ENCODE results near the gene TBC1D14.
"Not testable (repeated sequence)": the region's sequence is repeated elsewhere in the genome, so short reads cannot be mapped to it uniquely, and the experiment has no call there.

TBC1D14 gene

GRCh38 chr4:6910340-6910959 lies 824 bp downstream of the TBC1D14 start:
- DNase-seq (ENCODE audit: low spot score): no peak

GRCh38 chr4:6910960-6911874 lies 1.6 kb downstream of the TBC1D14 start:
- DNase-seq (ENCODE audit: low spot score): no peak

DNA sequence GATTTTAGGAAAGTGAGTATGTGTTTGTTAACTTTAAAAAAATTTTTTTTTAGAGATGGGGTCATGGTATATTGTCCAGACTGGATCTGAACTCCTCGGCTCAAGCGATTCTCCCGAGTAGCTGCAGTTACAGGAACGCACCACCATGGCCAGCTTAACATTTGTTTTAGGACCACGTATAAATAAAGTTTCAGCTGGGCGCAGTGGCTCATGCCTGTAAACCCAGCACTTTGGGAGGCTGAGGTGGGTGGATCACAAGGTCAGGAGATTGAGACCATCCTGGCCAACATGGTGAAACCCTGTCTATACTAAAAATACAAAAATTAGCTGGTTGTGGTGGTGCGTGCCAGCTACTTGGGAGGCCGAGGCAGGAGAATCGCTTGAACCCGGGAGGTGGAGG lies 2.3 kb downstream of the TBC1D14 start:
- DNase-seq (ENCODE audit: low spot score): not testable (repeated sequence)

DNA sequence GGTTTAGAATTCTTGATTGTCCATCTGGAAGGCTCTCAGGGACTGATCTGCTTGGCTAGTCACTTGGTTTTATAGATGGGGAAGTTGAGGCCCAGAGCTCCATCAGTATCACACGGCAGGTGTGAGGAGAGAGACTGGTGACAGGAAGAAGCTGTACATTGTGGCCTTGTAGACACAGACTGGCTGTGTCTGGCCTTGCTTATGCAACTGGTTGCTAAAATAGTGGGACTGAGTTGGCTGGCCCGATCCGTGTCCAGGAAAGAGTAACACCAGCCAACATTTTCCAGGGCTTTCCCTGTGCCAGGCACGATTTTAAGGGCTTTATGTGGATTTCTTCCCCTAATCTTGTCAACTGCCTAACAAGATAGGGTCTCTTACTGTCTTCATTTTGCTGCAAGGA lies 2.8 kb downstream of the TBC1D14 start:
- DNase-seq (ENCODE audit: low spot score): no peak

GRCh38 chr4:6913350-6913905 lies 3.8 kb downstream of the TBC1D14 start:
- no peak for DNase-seq (ENCODE audit: low spot score)

DNA sequence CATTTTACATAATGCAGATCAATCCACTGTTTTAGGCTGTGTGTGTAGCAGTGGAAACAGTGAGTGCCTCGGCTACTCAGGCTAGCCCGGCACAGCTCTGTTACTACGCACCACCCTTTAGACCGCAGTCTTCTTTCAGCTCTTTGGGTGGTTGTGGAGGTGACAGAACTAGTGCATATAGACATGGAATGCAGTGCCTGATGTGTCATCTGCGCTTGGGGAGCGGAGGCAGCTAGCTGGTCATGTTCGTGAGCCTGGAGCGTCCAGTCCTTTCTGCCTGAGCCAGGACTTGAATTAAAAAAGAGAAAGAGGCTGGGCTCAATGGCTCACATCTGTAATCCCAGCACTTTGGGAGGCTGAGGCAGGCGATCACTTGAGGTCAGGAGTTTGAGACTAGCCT lies 4.8 kb downstream of the TBC1D14 start:
- DNase-seq (ENCODE audit: low spot score): no peak

- DNase-seq (ENCODE audit: low spot score): no peak
Observed at GRCh38 chr4:6915041-6916005, 5.7 kb downstream of the TBC1D14 start.

DNA sequence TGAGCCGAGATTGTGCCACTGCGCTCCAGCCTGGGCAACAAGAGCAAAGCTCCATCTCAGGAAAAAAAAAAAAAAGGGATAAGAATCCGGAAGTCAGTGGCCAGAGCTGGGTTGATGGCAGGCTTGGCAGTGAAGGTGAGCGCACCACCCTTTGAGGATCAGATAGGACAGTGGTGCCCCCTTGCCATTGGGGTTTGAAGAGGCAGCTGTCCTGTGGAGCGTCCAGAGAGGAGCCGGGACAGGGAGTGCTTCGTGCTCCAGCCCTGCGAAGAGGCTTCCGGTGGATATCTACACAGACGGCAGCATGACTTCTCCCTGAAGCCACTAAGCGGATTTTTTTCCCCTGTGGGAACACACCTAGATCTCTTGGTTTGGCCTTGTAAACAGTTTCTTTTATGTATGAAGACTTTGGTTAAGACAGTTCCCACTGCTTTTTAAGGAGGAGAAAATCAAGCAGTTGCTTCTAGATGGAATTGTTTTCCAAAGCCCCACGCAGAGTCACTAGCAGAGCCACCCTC lies 6.5 kb downstream of the TBC1D14 start:
- no peak for DNase-seq (ENCODE audit: low spot score)

DNA sequence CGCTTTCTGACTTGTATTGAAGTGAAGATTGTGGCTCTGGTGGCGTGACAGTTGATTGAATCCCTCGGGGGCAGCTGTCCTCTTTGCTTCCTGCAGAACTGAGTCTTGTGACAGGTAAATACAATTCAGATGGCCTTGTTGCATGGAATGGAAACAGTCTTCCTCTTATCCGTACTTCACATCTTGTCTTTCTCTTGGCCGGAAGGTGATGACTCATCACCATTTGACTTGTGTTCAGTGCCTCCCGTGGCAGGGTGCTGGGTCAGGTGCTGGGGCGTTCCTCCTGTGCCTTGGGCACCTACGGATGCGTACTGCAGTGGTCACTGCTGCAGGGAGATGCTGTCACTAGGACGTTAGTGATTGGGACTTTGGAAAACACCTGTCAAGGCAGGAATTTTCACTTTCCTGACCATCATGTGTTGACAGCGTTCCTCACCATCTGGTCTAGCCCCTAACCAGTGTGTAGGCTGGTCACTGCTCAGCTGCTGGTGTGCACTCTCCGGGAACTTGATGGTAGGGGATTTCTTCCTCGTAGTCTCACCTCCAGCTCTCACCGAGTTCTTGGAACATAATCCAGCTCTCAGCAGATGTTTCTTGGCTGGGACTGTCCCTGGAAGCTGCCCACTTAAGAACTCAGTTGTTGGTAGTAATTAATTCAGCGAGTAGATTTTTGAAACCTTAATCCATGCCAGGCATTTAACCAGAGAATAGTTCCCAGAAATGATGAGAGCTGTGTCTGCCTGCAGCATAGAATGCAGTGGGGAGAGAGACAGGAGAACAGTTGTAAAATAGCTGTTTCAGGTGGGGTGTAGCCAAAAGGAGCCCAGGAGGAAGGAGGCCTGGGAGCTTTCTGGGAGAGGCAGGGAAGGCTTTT lies 7.2 kb downstream of the TBC1D14 start:
- DNase-seq (ENCODE audit: low spot score): peak; percentile 74

GRCh38 chr4:6917461-6918271 lies 8.0 kb downstream of the TBC1D14 start:
- DNase-seq (ENCODE audit: low spot score): no peak

- peak; percentile 44 for DNase-seq (ENCODE audit: low spot score)
Observed at GRCh38 chr4:6918338-6918737, 8.7 kb downstream of the TBC1D14 start.

DNA sequence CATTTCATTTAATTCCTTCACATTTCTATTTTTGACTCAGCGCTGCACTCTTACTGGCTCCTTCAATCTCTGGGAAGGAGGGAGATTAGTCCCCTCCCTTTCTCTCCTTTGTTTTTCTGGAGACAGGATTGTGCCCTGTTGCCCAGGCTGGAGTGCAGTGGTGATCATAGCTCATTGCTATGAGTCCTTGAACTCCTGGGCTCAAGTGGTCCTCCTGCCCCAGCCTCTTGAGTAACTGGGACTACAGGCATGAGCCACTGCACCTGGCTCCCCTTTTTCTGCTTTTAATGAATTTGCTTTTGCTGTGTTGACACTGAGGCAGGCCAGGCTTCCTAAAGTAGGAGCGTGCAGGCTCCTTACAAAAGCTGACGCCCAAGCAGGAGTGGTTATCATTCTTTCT lies 10.5 kb downstream of the TBC1D14 start:
- no peak for DNase-seq (ENCODE audit: low spot score)

GRCh38 chr4:6923507-6923906 lies 13.9 kb downstream of the TBC1D14 start:
- DNase-seq (ENCODE audit: low spot score): no peak

GRCh38 chr4:6924361-6924779 lies 14.7 kb downstream of the TBC1D14 start:
- DNase-seq (ENCODE audit: low spot score): no peak

DNA sequence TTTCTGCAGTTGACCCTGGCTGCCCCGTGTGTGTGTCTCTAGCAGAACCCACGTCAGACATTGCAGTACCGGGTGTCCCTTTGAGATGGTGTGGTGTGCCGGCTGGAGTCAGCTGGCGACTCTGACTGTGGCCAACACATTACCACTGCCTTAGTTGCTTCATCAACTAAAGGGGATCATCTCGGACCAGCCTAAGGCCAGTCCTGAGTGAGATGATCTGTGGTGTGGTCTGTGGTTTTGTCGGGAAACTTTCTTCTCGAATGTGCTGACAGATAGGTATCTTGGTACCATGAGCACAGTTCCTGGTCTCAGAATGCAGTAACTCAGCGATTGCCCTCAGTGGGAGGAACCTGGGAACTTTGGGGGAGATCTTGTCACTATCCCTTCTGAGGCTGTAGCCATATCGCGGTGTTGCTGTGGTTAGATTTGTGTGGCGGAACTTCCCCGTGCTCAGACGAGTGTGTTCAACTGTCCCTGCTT lies 15.8 kb downstream of the TBC1D14 start:
- no peak for DNase-seq (ENCODE audit: low spot score)

DNA sequence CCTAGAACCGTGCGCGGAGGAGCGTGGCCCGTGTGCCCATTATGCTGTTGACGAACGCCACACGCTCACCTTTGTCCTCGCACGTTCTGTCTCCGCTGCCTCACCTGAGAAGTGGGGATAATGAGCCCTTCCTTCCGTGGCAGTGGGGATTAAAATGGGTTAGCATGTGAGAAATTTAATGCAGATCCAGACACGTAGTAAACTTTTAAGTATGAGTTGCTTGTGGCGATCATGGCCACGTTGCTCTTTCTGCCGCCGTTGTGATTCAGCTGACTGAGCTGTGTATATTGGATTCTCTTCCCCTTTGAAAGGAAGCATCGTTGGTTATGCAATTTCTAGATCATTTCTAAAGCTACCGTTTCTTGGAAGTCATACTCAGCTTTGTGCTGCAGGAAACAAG lies 16.5 kb downstream of the TBC1D14 start:
- no peak for DNase-seq (ENCODE audit: low spot score)

GRCh38 chr4:6926681-6927478 lies 17.3 kb downstream of the TBC1D14 start:
- DNase-seq (ENCODE audit: low spot score): peak; percentile 64

GRCh38 chr4:6928081-6928480 lies 18.5 kb downstream of the TBC1D14 start:
- DNase-seq (ENCODE audit: low spot score): no peak

- DNase-seq (ENCODE audit: low spot score): no peak
Observed at GRCh38 chr4:6929339-6929811, 19.7 kb downstream of the TBC1D14 start.
